Ascending aorta (tissue), 2 donors: ENCODE data around the gene MRPL16. TPM values are rescaled to one million over a fixed set of nuclear protein-coding genes. Genes with fewer than 3 reads are reported as not detected.
A peak's percentile ranks its signal among the peaks of the same experiment; 100 is the strongest.
"Not testable (repeated sequence)": the region's sequence is repeated elsewhere in the genome, so short reads cannot be mapped to it uniquely, and the experiment has no call there.

Experiments used
- DNase-seq, 2 donors: peaks; one replicate each; pipeline ENCODE4 v3.0.0-alpha.2; 2019; ENCODE audit warnings: low spot score in 2 of 2
- H3K27ac ChIP-seq, 2 donors: fragments of 200-600 bp; sonication (generic); one replicate each; pipeline ENCODE4 v1.5.1; 2016 to 2017; ENCODE audit warnings: mild to moderate bottlenecking in 1 of 2
- H3K27me3 ChIP-seq: fragments of 200-600 bp; sonication (generic); one replicate; pipeline ENCODE4 v1.5.1; 2017
- H3K36me3 ChIP-seq, 2 donors: fragments of 200-600 bp; sonication (generic); one replicate each; pipeline ENCODE4 v1.5.1; 2016
- H3K4me1 ChIP-seq, 2 donors: fragments of 200-600 bp; sonication (generic); one replicate each; pipeline ENCODE4 v1.5.1; 2016 to 2017; ENCODE audit warnings: mild to moderate bottlenecking in 1 of 2
- H3K4me3 ChIP-seq, 2 donors: fragments of 200-600 bp; sonication (generic); one replicate each; pipeline ENCODE4 v1.5.1; 2016 to 2017; ENCODE audit warnings: mild to moderate bottlenecking in 1 of 2
- H3K9me3 ChIP-seq, 2 donors: fragments of 200-600 bp; sonication (generic); one replicate each; pipeline ENCODE4 v1.5.1; 2016
- CTCF ChIP-seq, 3 experiments: fragments of 200-600 bp in 2 of 3; fragments of 450-650 bp in 1 of 3; sonication (generic) in 2 of 3; IDR thresholded peaks; one replicate each; pipeline ENCODE4 v1.5.1; 2016 to 2019; ENCODE audit warnings: antibody characterized with exemption in 3 of 3, mild to moderate bottlenecking in 1 of 3, moderate library complexity in 1 of 3
- intact Hi-C: fragments of 100-400 bp; cut with DNase I; formaldehyde crosslinking; loops from one replicate; pipeline ENCODE4 v1.15.1; 2023
- total RNA-seq: library from RNA; depleted of rRNA; stranded (reverse); fragments of >200 nt; gene quantifications from one replicate; pipeline ENCODE4 v1.1.0, GENCODE V29; 2016

Gene MRPL16
- total RNA-seq, 1 donor from 2014 or later, result 63.0 TPM

GRCh38 chr11:59787816-59788215 lies 22.8 kb downstream of the MRPL16 start:
- intact Hi-C loops, result no loop called here
- no peak for TF ChIP-seq CTCF (IDR thresholded peaks at IDR 0.05)
- Histone ChIP-seq H3K9me3 (no peaks in the 10 kb centered on the region), H3K27me3 (no peaks in the 10 kb centered on the region), H3K4me3 (no peak overlapping the region), H3K4me1 (peaks cover 0 to 8% of the 10 kb centered on the region in 2 donors), H3K36me3 (peaks cover 0 to 41% of the 10 kb centered on the region in 2 donors), H3K27ac (no peak overlapping the region)
- no peak for DNase-seq

GRCh38 chr11:59787255-59787588 lies 23.4 kb downstream of the MRPL16 start:
- no peak overlapping the region for H3K4me3 ChIP-seq
- peak overlapping the region; percentile 5 to 43 for H3K27ac ChIP-seq
- no peak for DNase-seq
- H3K36me3 ChIP-seq, result peaks cover 0 to 36% of the 10 kb centered on the region in 2 donors
- no peaks in the 10 kb centered on the region for H3K9me3 ChIP-seq
- peaks cover 0 to 8% of the 10 kb centered on the region in 2 donors for H3K4me1 ChIP-seq
- H3K27me3 ChIP-seq, result no peaks in the 10 kb centered on the region
- intact Hi-C loops, result no loop called here
- TF ChIP-seq CTCF (IDR thresholded peaks at IDR 0.05), result no peak

GRCh38 chr11:59785818-59786217 lies 24.8 kb downstream of the MRPL16 start:
- Histone ChIP-seq H3K27me3 (no peaks in the 10 kb centered on the region), H3K27ac (no peak overlapping the region), H3K4me1 (peaks cover 0 to 8% of the 10 kb centered on the region in 2 donors), H3K4me3 (no peak overlapping the region), H3K9me3 (no peaks in the 10 kb centered on the region), H3K36me3 (peaks cover 0 to 22% of the 10 kb centered on the region in 2 donors)
- DNase-seq, result no peak
- intact Hi-C loops, result no loop called here
- no peak for TF ChIP-seq CTCF (IDR thresholded peaks at IDR 0.05)

- intact Hi-C loops, H3K9me3 ChIP-seq, H3K36me3 ChIP-seq, H3K27me3 ChIP-seq, H3K4me1 ChIP-seq, H3K4me3 ChIP-seq, DNase-seq, H3K27ac ChIP-seq: not testable (repeated sequence)
These were observed 26.1 kb downstream of the MRPL16 start for GRCh38 chr11:59784441-59784840.

GRCh38 chr11:59783632-59784090 lies 26.9 kb downstream of the MRPL16 start:
- Histone ChIP-seq H3K27me3 (no peaks in the 10 kb centered on the region), H3K27ac (no peak overlapping the region), H3K36me3 (no peaks in the 10 kb centered on the region), H3K9me3 (no peaks in the 10 kb centered on the region), H3K4me1 (peaks cover 4 to 11% of the 10 kb centered on the region in 2 donors), H3K4me3 (no peak overlapping the region)
- no peak for TF ChIP-seq CTCF (IDR thresholded peaks at IDR 0.05)
- intact Hi-C loops, result no loop called here
- no peak for DNase-seq

- no peak for DNase-seq
- Histone ChIP-seq H3K9me3 (no peaks in the 10 kb centered on the region), H3K27me3 (no peaks in the 10 kb centered on the region), H3K27ac (no peak overlapping the region), H3K36me3 (no peaks in the 10 kb centered on the region), H3K4me1 (peaks cover 4 to 14% of the 10 kb centered on the region in 2 donors), H3K4me3 (no peak overlapping the region)
- intact Hi-C loops, result no loop called here
- TF ChIP-seq CTCF (IDR thresholded peaks at IDR 0.05), result no peak
These were observed 28.5 kb downstream of the MRPL16 start for GRCh38 chr11:59782080-59782479.
